Measurements from ENCODE around the gene NIPSNAP3A.

The NIPSNAP3A gene

GRCh38 chr9:104808035-104808614, 60.6 kb downstream of the NIPSNAP3A start:
- DNase-seq (ENCODE audit: low spot score): no peak
- TF ChIP-seq CTCF (IDR thresholded peaks at IDR 0.05; ENCODE audit: extremely low read depth, missing control alignments): no peak

Measured in GM20000 (cell line).